ENCODE measurements around the gene HSPA13. TPM values are rescaled to one million over a fixed set of nuclear protein-coding genes. Genes with fewer than 3 reads are reported as not detected.

Gene HSPA13, protein sequence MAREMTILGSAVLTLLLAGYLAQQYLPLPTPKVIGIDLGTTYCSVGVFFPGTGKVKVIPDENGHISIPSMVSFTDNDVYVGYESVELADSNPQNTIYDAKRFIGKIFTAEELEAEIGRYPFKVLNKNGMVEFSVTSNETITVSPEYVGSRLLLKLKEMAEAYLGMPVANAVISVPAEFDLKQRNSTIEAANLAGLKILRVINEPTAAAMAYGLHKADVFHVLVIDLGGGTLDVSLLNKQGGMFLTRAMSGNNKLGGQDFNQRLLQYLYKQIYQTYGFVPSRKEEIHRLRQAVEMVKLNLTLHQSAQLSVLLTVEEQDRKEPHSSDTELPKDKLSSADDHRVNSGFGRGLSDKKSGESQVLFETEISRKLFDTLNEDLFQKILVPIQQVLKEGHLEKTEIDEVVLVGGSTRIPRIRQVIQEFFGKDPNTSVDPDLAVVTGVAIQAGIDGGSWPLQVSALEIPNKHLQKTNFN
- 54.2 and 59.1 TPM in 2 replicates for total RNA-seq
- long read RNA-seq, transcript HSPA13-201 (5 exons, 3,986 nt): major isoform, 255 of 273 reads
- long read RNA-seq, partial matches to known transcripts: 16 of 273 reads
- long read RNA-seq, other reads (novel, unspliced or antisense): 2 of 273 reads

DNA sequence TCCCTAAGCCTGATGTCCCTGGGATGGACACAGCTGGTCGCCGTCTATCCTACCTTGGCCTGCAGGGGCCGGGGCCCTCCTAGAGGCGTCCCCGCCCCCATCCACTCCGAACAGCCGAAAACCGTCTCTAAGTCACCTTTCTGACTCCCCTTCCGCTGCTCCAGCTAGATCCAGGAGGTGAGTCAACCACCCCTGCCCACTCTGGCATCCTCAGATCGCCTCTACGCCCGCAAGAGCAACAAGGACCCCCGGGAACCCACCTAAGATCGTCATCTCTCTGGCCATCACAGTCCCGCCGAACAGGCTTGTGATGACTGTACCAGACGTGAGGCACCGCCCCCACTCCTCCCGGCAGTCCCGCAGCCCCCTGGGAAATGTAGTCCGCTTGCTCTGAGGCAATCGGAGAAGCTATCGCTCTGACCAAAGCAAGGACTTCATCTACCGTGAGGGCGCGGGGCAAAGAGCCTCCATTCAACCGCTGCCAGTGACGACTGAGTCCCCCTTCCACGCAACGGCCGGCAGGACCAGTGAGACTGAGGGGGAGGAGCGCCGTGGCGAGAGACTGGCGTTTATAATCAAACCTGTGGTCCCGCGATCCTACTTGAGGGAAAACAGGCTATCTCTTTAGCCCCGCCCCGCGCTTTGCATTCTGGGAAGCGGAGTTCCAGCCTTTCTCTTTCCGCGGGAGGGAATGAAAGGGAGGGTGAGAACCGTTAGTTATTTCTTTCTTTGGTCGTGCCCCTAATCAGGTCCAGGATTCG, at the start of gene HSPA13:
HSPA13 (minus strand) TSS at position 312 of the 761 bp plus-strand sequence; CDS start at position 285, 27 bp downstream.
- TF ChIP-seq, protein P1, sequence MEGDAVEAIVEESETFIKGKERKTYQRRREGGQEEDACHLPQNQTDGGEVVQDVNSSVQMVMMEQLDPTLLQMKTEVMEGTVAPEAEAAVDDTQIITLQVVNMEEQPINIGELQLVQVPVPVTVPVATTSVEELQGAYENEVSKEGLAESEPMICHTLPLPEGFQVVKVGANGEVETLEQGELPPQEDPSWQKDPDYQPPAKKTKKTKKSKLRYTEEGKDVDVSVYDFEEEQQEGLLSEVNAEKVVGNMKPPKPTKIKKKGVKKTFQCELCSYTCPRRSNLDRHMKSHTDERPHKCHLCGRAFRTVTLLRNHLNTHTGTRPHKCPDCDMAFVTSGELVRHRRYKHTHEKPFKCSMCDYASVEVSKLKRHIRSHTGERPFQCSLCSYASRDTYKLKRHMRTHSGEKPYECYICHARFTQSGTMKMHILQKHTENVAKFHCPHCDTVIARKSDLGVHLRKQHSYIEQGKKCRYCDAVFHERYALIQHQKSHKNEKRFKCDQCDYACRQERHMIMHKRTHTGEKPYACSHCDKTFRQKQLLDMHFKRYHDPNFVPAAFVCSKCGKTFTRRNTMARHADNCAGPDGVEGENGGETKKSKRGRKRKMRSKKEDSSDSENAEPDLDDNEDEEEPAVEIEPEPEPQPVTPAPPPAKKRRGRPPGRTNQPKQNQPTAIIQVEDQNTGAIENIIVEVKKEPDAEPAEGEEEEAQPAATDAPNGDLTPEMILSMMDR (IDR thresholded peaks at IDR 0.05): no peak
- peak; percentile 100 for DNase-seq (ENCODE audit: extremely low spot score, unreplicated experiment)
- Mint-ChIP-seq H3K9me3 (ENCODE audit: unreplicated experiment) (no peaks in the 10 kb centered on the region), H3K36me3 (ENCODE audit: unreplicated experiment) (peaks cover 4% of the 10 kb centered on the region), H3K4me1 (ENCODE audit: unreplicated experiment) (peaks cover 33% of the 10 kb centered on the region), H3K4me3 (ENCODE audit: unreplicated experiment) (peak within 1 kb of the TSS; percentile 97), H3K27ac (ENCODE audit: unreplicated experiment) (peak within 1 kb of the TSS; percentile 99), H3K27me3 (ENCODE audit: unreplicated experiment) (no peaks in the 10 kb centered on the region)

DNA sequence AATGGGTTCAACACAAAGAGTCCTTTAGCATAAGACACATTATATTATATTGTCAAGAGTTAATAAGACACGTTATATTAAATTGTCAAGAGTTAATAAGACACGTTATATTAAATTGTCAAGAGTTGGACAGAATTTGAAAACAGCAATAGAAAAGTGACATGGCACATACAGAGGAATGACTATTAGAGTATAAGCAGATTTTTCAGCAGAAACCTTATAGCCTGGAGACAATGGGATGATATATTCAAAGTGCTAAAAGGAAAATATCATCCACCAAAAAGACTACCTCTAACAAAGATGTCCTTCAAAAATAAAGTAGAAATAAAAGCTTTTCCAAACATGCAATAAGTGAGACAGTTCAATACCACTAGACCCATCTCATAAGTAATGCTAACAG, 36.0 kb upstream of the HSPA13 start:
- no peak for DNase-seq (ENCODE audit: extremely low spot score, unreplicated experiment)
- H3K36me3 Mint-ChIP-seq (ENCODE audit: unreplicated experiment): no peaks in the 10 kb centered on the region
- H3K4me3 Mint-ChIP-seq (ENCODE audit: unreplicated experiment): no peak overlapping the region
- TF ChIP-seq, protein P1 (IDR thresholded peaks at IDR 0.05): no peak
- H3K27ac Mint-ChIP-seq (ENCODE audit: unreplicated experiment): no peak overlapping the region
- no peaks in the 10 kb centered on the region for H3K27me3 Mint-ChIP-seq (ENCODE audit: unreplicated experiment)
- H3K4me1 Mint-ChIP-seq (ENCODE audit: unreplicated experiment): no peaks in the 10 kb centered on the region
- peaks cover 29% of the 10 kb centered on the region for H3K9me3 Mint-ChIP-seq (ENCODE audit: unreplicated experiment)

DNA sequence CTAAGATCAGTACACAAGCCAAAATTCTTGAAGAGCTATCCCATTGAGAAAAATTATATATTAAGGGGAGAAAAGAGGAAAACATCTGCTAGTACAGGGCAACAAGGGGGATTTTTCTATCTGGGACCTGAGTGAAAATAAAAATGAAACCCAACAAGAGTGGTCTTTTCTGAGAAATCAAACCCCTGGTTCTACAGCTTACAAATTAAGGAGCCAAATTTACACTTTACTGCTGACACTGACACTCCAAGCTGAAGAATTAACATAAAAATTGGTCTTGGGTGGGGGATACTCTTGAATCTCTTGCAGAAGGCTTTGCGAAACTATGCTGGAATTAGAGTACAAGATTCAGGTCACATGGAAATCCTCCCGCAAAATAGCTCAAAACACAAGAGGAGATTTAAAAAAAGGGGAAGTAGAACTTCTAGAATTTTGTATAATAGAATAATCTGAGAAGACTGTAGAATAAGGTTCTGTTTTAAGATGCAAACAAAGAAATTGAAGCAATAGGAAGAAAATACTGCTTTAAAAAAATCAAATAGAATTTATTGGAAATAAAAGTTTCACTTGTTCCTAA, 32.1 kb upstream of the HSPA13 start:
- TF ChIP-seq, protein P1 (IDR thresholded peaks at IDR 0.05): no peak
- H3K27ac Mint-ChIP-seq (ENCODE audit: unreplicated experiment): no peak overlapping the region
- H3K4me1 Mint-ChIP-seq (ENCODE audit: unreplicated experiment): no peaks in the 10 kb centered on the region
- no peak for DNase-seq (ENCODE audit: extremely low spot score, unreplicated experiment)
- no peak overlapping the region for H3K4me3 Mint-ChIP-seq (ENCODE audit: unreplicated experiment)
- H3K27me3 Mint-ChIP-seq (ENCODE audit: unreplicated experiment): no peaks in the 10 kb centered on the region
- no peaks in the 10 kb centered on the region for H3K36me3 Mint-ChIP-seq (ENCODE audit: unreplicated experiment)
- H3K9me3 Mint-ChIP-seq (ENCODE audit: unreplicated experiment): peaks cover 12% of the 10 kb centered on the region

DNA sequence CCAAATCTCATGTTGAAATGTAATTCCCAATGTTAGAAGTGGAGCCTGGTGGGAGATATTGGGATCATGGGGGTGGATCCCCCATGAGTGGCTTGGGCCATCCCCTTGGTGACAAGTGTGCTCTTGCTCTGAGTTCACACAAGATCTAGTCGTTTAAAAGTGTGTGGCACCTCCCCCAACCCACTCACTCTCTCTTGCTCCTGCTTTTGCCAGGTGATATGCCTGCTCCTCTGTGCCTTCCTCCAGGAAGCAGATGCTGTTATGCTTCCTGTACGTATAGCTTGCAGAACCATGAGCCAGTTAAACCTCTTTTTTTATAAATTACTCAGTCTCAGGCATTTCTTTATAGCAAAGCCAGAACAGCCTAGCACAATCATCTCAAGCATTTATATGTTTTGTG, 23.0 kb upstream of the HSPA13 start:
- Mint-ChIP-seq H3K4me1 (ENCODE audit: unreplicated experiment) (no peaks in the 10 kb centered on the region), H3K9me3 (ENCODE audit: unreplicated experiment) (no peaks in the 10 kb centered on the region), H3K4me3 (ENCODE audit: unreplicated experiment) (no peak overlapping the region), H3K27ac (ENCODE audit: unreplicated experiment) (no peak overlapping the region), H3K36me3 (ENCODE audit: unreplicated experiment) (no peaks in the 10 kb centered on the region), H3K27me3 (ENCODE audit: unreplicated experiment) (peaks cover 17% of the 10 kb centered on the region)
- TF ChIP-seq, protein P1 (IDR thresholded peaks at IDR 0.05): no peak
- no peak for DNase-seq (ENCODE audit: extremely low spot score, unreplicated experiment)

All from osteocyte (in vitro differentiated cells).